Measurements from ENCODE around the gene ZNF74.
"Not testable (repeated sequence)": the region's sequence is repeated elsewhere in the genome, so short reads cannot be mapped to it uniquely, and the experiment has no call there.

ZNF74 gene

GRCh38 chr22:20362403-20362802 lies 31.5 kb upstream of the ZNF74 start:
- H3K4me2 ChIP-seq, result peak overlapping the region; percentile 33 to 91 (median 84); a peak in 21 of 22 replicates
- H3K9me3 ChIP-seq (replicated peaks in 1 of 11), result peaks cover 0 to 40% (median 34%) of the 10 kb centered on the region in 11 experiments; a peak in 19 of 22 replicates
- not testable (repeated sequence) for H3K4me3 ChIP-seq, H4K20me1 ChIP-seq, H3K36me3 ChIP-seq, H3K27me3 ChIP-seq, H3K9ac ChIP-seq
- 0 out of 22 replicates have a peak overlapping the region, but pooled peaks of 1 of the 11 experiments have one; percentile 16 for H3K27ac ChIP-seq
- peaks cover 31 to 42% (median 32%) of the 10 kb centered on the region in 10 experiments for H3K4me1 ChIP-seq

- H4K20me1 ChIP-seq, H3K27me3 ChIP-seq: not testable (repeated sequence)
- Histone ChIP-seq H3K36me3 (peaks cover 0 to 20% (median 0%) of the 10 kb centered on the region in 11 experiments; a peak in 4 of 22 replicates), H3K4me2 (peak overlapping the region; percentile 80 to 91 (median 86)), H3K4me1 (peaks cover 31 to 42% (median 32%) of the 10 kb centered on the region in 10 experiments), H3K9ac (peak overlapping the region in 10 of 11 experiments; percentile 55 to 79 (median 74); a peak in 17 of 22 replicates), H3K4me3 (peak overlapping the region in 6 of 10 experiments; percentile 17 to 54 (median 42); a peak in 8 of 20 replicates), H3K27ac (peak overlapping the region in 10 of 11 experiments; percentile 66 to 92 (median 86); a peak in 20 of 22 replicates), H3K9me3 (replicated peaks in 1 of 11) (peaks cover 0 to 21% (median 18%) of the 10 kb centered on the region in 11 experiments; a peak in 18 of 22 replicates)
- TF ChIP-seq Cebpa-rat (IDR thresholded peaks at IDR 0.05), result peak in 2 of 11 experiments; percentile 22 to 44; a peak in 2 of 22 replicates
These were observed 29.4 kb upstream of the ZNF74 start for GRCh38 chr22:20364335-20365260.

GRCh38 chr22:20366841-20367240 lies 27.1 kb upstream of the ZNF74 start:
- H3K4me3 ChIP-seq; H3K9me3 ChIP-seq (replicated peaks in 1 of 11); H3K27me3 ChIP-seq; H3K27ac ChIP-seq; H4K20me1 ChIP-seq; H3K9ac ChIP-seq: not testable (repeated sequence)
- Histone ChIP-seq H3K36me3 (peaks cover 0 to 15% (median 0%) of the 10 kb centered on the region in 11 experiments; a peak in 4 of 22 replicates), H3K4me1 (peaks cover 31 to 46% (median 38%) of the 10 kb centered on the region in 10 experiments), H3K4me2 (peak overlapping the region in 4 of 11 experiments; percentile 31 to 47 (median 35); a peak in 6 of 22 replicates)

GRCh38 chr22:20368875-20369274 lies 25.1 kb upstream of the ZNF74 start:
- H3K36me3 ChIP-seq, result peaks cover 0 to 15% (median 0%) of the 10 kb centered on the region in 11 experiments; a peak in 4 of 22 replicates
- not testable (repeated sequence) for H3K9ac ChIP-seq; H4K20me1 ChIP-seq; H3K9me3 ChIP-seq (replicated peaks in 1 of 11); H3K27ac ChIP-seq; H3K4me3 ChIP-seq; H3K27me3 ChIP-seq
- H3K4me2 ChIP-seq, result peak overlapping the region in 2 of 11 experiments; percentile 15 to 22; a peak in 2 of 22 replicates
- H3K4me1 ChIP-seq, result peaks cover 23 to 43% (median 34%) of the 10 kb centered on the region in 10 experiments
- 0 out of 22 replicates have a peak, but pooled peaks of 1 of the 11 experiments have one; percentile 21 for TF ChIP-seq Cebpa-rat (IDR thresholded peaks at IDR 0.05)

GRCh38 chr22:20371687-20372086 lies 22.3 kb upstream of the ZNF74 start:
- H3K4me1 ChIP-seq, result peaks cover 5 to 32% (median 22%) of the 10 kb centered on the region in 10 experiments; a peak in 18 of 20 replicates
- H3K27ac ChIP-seq, result peak overlapping the region in 3 of 11 experiments; percentile 41 to 47 (median 46); a peak in 2 of 22 replicates
- not testable (repeated sequence) for H4K20me1 ChIP-seq; H3K27me3 ChIP-seq; H3K9ac ChIP-seq; H3K4me3 ChIP-seq; H3K9me3 ChIP-seq (replicated peaks in 1 of 11)
- peaks cover 0 to 15% (median 0%) of the 10 kb centered on the region in 11 experiments; a peak in 4 of 22 replicates for H3K36me3 ChIP-seq
- H3K4me2 ChIP-seq, result peak overlapping the region in 8 of 11 experiments; percentile 39 to 60 (median 51); a peak in 9 of 22 replicates

GRCh38 chr22:20372406-20372854 lies 21.5 kb upstream of the ZNF74 start:
- H3K9me3 ChIP-seq (replicated peaks in 1 of 11); H3K27me3 ChIP-seq; H4K20me1 ChIP-seq: not testable (repeated sequence)
- peak overlapping the region in 8 of 11 experiments; percentile 59 to 79 (median 74); a peak in 15 of 22 replicates for H3K27ac ChIP-seq
- peak overlapping the region in 4 of 10 experiments; percentile 34 to 46 (median 41); a peak in 7 of 20 replicates for H3K4me3 ChIP-seq
- H3K4me2 ChIP-seq, result peak overlapping the region; percentile 46 to 79 (median 65)
- peak overlapping the region in 7 of 11 experiments; percentile 59 to 73 (median 63); a peak in 12 of 22 replicates for H3K9ac ChIP-seq
- H3K4me1 ChIP-seq, result peaks cover 5 to 30% (median 22%) of the 10 kb centered on the region in 10 experiments; a peak in 18 of 20 replicates
- H3K36me3 ChIP-seq, result peaks cover 0 to 15% (median 0%) of the 10 kb centered on the region in 11 experiments; a peak in 4 of 22 replicates

GRCh38 chr22:20373195-20373706 lies 20.7 kb upstream of the ZNF74 start:
- H3K9ac ChIP-seq, result peak overlapping the region in 3 of 11 experiments; percentile 3 to 46 (median 26); a peak in 4 of 22 replicates
- H3K4me1 ChIP-seq, result peaks cover 12 to 38% (median 31%) of the 10 kb centered on the region in 10 experiments; a peak in 19 of 20 replicates
- H3K27ac ChIP-seq, result peak overlapping the region in 5 of 11 experiments; percentile 19 to 73 (median 57); a peak in 8 of 22 replicates
- peak overlapping the region in 9 of 11 experiments; percentile 15 to 77 (median 53); a peak in 13 of 22 replicates for H3K4me2 ChIP-seq
- H3K4me3 ChIP-seq; H3K27me3 ChIP-seq; H4K20me1 ChIP-seq; H3K9me3 ChIP-seq (replicated peaks in 1 of 11): not testable (repeated sequence)
- H3K36me3 ChIP-seq, result peaks cover 0 to 12% (median 0%) of the 10 kb centered on the region in 11 experiments; a peak in 4 of 22 replicates

GRCh38 chr22:20374130-20374529 lies 19.8 kb upstream of the ZNF74 start:
- H4K20me1 ChIP-seq; H3K27ac ChIP-seq; H3K9me3 ChIP-seq (replicated peaks in 1 of 11): not testable (repeated sequence)

GRCh38 chr22:20376281-20376680 lies 17.7 kb upstream of the ZNF74 start:
- H3K9me3 ChIP-seq (replicated peaks in 1 of 11); H3K27me3 ChIP-seq; H3K27ac ChIP-seq; H3K4me3 ChIP-seq; H4K20me1 ChIP-seq; H3K36me3 ChIP-seq; H3K9ac ChIP-seq: not testable (repeated sequence)
- Histone ChIP-seq H3K4me2 (peak overlapping the region in 2 of 11 experiments; percentile 20 to 25; a peak in 1 of 22 replicates), H3K4me1 (peaks cover 13 to 38% (median 26%) of the 10 kb centered on the region in 10 experiments; a peak in 19 of 20 replicates)

More at GRCh38 chr22:20374130-20374529, 19.8 kb upstream of the ZNF74 start:
- Histone ChIP-seq H3K4me1 (peaks cover 13 to 40% (median 30%) of the 10 kb centered on the region in 10 experiments; a peak in 19 of 20 replicates), H3K4me2 (peak overlapping the region in 4 of 11 experiments; percentile 33 to 77 (median 68); a peak in 3 of 22 replicates)
- H3K9ac ChIP-seq, H3K36me3 ChIP-seq, H3K4me3 ChIP-seq, H3K27me3 ChIP-seq: not testable (repeated sequence)

GRCh38 chr22:20376983-20377382 lies 17.0 kb upstream of the ZNF74 start:
- Histone ChIP-seq H3K4me1 (peaks cover 13 to 38% (median 25%) of the 10 kb centered on the region in 10 experiments; a peak in 19 of 20 replicates), H3K4me2 (0 out of 22 replicates have a peak overlapping the region, but pooled peaks of 1 of the 11 experiments have one; percentile 57)
- H4K20me1 ChIP-seq; H3K9ac ChIP-seq; H3K27me3 ChIP-seq; H3K4me3 ChIP-seq; H3K9me3 ChIP-seq (replicated peaks in 1 of 11); H3K36me3 ChIP-seq; H3K27ac ChIP-seq: not testable (repeated sequence)

Measured in BLaER1 treated with 17β-estradiol and CSF1 and Interleukin-3, amounts not matched to agents 10 nM and 100 nM (cell line).